GM13977 (cell line): Measurements from ENCODE around the gene CDH26.

Experiments used
- DNase-seq: peaks from one replicate; pipeline ENCODE4 v3.0.0; 2012; ENCODE audit warnings: low spot score
- in situ Hi-C: fragments of 300-500 bp; cut with MboI; formaldehyde crosslinking; loops from one replicate; pipeline ENCODE4 v1.12.0; 2022; ENCODE audit warnings: low sequenced_read_pairs, low pct_unique_long_range_greater_than_20kb, mixed read lengths, inconsistent platforms; ENCODE audit not compliant: unreplicated experiment
- TF ChIP-seq, protein P1 (sequence below): IDR thresholded peaks from 2 replicates; pipeline ENCODE4 v1.5.1; 2012; ENCODE audit warnings: mild to moderate bottlenecking, control low read depth; ENCODE audit not compliant: insufficient read depth; ENCODE audit errors: extremely low read depth, missing control alignments

Gene CDH26

DNA sequence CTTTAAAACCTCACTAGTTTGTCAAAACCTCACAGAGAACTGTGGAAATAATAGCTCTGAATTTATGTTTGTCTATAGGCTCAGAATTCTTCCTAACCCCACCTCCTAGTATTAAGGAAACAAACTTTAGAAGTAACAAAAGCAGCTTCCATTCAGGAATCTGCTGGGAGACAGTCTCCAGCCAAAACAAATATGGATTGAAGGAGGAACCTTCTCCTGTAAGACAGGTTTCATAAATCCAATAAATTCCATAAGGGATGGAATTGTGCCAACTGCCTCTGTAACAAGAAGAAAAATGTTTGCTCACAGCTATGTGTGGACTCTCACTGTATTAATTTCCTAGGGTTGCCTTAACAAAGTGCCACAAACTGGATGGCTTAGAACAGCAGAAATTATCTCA lies 32.3 kb upstream of the CDH26 start:
- in situ Hi-C loops, result no loop called here
- TF ChIP-seq, protein P1, sequence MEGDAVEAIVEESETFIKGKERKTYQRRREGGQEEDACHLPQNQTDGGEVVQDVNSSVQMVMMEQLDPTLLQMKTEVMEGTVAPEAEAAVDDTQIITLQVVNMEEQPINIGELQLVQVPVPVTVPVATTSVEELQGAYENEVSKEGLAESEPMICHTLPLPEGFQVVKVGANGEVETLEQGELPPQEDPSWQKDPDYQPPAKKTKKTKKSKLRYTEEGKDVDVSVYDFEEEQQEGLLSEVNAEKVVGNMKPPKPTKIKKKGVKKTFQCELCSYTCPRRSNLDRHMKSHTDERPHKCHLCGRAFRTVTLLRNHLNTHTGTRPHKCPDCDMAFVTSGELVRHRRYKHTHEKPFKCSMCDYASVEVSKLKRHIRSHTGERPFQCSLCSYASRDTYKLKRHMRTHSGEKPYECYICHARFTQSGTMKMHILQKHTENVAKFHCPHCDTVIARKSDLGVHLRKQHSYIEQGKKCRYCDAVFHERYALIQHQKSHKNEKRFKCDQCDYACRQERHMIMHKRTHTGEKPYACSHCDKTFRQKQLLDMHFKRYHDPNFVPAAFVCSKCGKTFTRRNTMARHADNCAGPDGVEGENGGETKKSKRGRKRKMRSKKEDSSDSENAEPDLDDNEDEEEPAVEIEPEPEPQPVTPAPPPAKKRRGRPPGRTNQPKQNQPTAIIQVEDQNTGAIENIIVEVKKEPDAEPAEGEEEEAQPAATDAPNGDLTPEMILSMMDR, result no peak
- DNase-seq, result no peak

DNA sequence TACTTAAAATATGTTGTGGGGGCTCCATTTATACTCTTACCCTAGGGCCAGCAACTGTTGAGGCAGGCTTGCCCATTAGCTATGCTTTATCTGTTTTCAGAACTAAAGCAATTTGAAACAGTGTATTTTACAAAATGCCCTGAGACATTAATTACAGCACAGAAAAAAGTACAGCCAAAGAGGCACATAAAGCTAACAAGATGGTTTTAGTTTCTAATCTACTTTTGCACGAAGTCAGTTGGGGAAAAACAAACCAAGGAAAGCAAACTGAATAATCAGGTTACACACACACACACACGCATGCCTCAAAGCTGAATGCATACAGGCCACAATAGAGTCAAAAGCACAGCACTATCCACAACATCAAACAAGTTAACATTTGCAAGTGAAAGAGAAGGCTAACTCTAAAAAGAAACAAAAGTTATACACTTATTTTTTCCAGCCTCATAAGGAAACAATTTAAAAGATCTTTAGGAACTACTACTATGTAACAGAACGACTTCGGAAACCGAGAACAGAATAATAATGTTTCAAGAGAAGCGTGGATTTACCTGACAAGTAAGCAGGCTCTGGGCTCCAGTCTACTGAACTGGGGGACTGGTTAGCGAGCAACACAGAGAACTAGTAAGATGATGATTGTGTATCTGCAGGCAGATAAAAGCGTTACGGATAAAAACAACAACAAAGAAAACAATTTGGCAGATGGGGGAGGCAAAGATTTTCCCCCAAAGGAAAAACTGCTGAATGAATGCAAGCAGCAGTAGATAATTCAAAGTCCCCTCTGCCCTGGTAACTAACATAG lies 26.5 kb upstream of the CDH26 start:
- DNase-seq, result no peak
- TF ChIP-seq, protein P1, result no peak
- in situ Hi-C loops, result no loop called here

DNA sequence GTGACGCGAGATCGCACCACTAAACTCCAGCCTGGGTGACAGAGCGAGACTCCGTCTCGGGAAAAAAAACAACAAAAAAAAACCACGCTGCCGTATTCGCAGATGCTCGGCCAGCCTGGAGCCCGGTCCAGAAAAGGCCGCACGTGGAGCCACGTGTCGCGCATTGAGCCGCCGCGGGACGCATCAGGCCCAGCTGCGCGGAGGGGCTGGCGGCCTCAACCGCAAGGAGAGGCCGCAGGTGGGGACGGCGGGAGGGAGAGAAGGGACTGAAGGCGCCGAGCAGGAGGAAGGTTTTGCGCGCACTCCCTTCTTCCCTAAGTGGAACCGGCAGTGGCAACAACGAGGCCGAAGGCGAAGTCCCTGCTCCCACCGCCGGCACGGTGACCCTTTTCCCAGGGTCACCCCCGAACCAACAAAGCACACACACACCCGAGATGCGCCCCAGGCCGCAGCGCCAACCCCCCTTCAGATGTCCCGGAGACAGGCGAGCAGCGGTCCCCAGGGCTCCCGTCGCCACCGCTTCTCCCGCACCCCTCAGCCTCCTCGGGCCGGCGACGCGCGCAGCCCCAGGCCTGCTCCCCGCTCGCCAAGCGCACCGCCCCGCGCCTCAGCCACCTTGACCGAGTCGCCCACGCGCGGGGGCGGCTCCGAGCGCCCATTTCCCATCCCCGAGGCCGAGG lies 25.5 kb upstream of the CDH26 start:
- in situ Hi-C loops, result no loop called here
- TF ChIP-seq, protein P1, result no peak
- no peak for DNase-seq

DNA sequence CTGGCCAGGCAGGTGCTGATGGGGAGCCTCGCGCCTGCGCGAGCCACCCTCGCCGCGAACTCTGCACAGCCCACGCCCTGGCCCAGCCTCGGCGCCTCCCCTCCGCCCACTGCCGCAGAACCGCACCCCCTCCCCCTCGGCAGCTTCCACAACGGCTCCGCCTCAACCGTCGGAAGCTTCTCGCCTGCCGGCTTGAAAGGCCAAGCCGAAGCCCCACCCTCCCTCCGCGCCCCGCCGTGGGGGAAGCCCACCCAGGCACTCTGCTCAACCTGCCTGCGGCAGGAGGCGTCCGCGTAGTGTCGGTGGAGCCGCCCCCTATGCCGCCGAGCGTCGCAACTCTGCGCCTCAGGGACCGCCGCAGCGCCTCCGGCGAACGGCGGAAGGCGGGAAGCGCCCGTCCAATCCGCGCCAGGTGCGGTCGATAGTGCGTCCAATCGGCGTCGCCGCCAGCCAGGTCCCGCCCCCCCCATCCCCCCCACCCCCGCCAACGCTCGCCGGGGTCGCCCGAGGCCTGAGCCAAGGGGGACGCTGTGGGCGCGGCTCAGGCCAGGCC lies 24.9 kb upstream of the CDH26 start, which contains the start of gene SYCP2:
Gene SYCP2, minus strand, starts transcription at position 342 of the 553 bp plus-strand sequence. CDS start 11,224 bp downstream, outside the sequence.
- in situ Hi-C loops, result no loop called here
- DNase-seq, result peak; percentile 12
- TF ChIP-seq, protein P1, result no peak

DNA sequence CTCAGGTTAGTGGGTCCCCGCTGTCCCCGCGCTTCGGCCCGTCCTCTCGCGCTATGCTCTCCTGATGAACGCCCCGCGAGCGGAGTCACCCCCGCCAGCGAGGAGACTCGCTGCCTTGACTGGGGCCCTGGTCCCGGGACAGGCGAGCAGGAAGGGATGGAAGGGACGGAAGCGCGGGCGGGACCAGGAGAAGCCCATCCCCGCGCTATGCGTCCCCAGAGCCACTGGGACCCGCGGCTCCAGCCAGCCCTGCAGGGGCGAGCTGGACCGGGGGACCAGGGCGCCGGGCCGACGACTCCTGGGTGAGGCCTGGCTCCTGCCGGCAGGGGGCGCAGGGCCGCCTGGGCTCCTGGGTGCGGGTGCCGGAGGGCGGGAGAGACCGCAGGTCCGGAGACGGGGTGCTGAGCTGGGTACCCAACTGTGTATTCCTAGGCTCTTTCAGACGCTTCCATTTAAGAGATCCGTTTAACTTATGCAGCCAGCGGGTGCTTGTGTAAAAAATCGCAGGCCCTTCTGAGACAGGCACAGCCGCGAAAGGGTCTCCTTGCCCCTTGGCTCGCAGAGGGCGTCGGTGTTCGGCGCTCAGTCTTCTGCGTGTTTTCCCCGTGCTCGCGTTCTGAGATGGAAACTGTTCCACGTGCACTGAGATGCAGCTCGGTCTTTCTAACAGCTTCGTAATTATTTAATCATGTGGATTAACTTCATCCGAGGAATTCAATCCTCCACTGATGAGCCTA lies 24.2 kb upstream of the CDH26 start:
- in situ Hi-C loops, result no loop called here
- TF ChIP-seq, protein P1, result peak; percentile 96
- peak; percentile 85 for DNase-seq
